GM21447 (cell line): ENCODE data around the gene MAP3K20.
"Not testable (repeated sequence)": the region's sequence is repeated elsewhere in the genome, so short reads cannot be mapped to it uniquely, and the experiment has no call there.

Source experiments
- ATAC-seq: cut with Tn5 transposase; IDR thresholded peaks from one replicate; pipeline ENCODE4 v1.9.1; 2021; ENCODE audit not compliant: unreplicated experiment

MAP3K20 gene

GRCh38 chr2:173153301-173153885 lies 77.7 kb downstream of the MAP3K20 start:
- ATAC-seq = no peak

- no peak for ATAC-seq
Measured at GRCh38 chr2:173157676-173158293, 82.1 kb downstream of the MAP3K20 start.

- ATAC-seq = no peak
Measured at GRCh38 chr2:173159791-173160463, 84.3 kb downstream of the MAP3K20 start.

- no peak for ATAC-seq
Measured at GRCh38 chr2:173160618-173161017, 85.0 kb downstream of the MAP3K20 start.

GRCh38 chr2:173161040-173161439 lies 85.4 kb downstream of the MAP3K20 start:
- no peak for ATAC-seq

GRCh38 chr2:173161507-173161906 lies 85.9 kb downstream of the MAP3K20 start:
- ATAC-seq = no peak

DNA sequence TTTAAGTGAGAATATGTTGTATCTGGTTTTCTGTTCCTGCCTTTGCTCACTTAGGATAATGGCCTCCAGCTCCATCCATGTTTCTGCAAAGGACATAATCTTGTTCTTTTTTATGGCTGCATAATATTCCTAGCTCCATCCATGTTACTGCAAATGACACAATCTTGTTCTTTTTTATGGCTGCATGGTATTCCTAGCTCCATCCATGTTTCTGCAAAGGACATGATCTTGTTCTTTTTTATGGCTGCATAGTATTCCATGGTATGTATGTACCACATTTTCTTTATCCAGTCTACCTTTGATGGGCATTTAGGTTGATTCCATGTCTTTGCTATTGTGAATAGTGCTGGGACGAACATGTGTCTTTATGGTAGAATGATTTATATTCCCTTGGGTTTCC lies 87.7 kb downstream of the MAP3K20 start:
- ATAC-seq = not testable (repeated sequence)

- no peak for ATAC-seq
Measured at GRCh38 chr2:173164396-173164795, 88.8 kb downstream of the MAP3K20 start.

DNA sequence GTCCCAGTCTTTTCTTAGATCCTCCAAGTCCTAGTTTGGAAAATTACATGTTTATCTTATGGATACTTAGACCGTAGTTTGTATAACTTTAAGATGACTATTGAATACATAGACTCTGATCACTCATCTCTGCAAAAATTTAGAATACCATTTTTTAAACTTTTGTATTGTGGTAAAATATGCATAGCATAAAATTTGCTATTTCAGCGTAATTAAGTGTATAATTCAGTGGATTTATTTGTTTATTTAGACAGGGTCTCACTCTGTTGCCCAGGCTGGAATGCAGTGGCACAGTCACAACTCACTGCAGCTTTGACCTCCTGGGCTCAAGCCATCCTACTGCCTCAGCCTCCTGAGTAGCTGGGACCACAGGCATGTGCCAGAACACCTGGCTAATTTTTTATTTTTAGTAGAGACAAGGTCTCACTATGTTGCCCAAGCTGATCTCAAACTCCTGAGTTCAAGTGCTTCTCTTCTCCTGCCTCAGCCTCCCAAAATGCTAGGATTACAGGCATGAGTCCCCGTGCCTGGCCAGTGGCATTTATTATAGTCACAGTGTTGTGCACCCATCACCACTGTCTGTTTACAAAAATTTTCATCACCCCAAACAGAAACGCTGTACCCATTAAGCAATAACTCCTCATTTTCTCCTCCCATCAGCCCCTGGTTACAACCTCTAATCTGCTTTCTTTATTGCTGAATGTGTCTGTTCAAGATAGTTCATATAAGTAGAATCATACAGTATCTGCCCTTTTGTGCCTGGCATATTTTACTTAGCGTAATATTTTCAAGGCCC lies 90.0 kb downstream of the MAP3K20 start:
- ATAC-seq = no peak

GRCh38 chr2:173171321-173171720 lies 95.7 kb downstream of the MAP3K20 start:
- ATAC-seq = no peak

- ATAC-seq = no peak
Measured at GRCh38 chr2:173171924-173172643, 96.4 kb downstream of the MAP3K20 start.

- not testable (repeated sequence) for ATAC-seq
Measured at GRCh38 chr2:173174339-173174738, 98.7 kb downstream of the MAP3K20 start.

GRCh38 chr2:173175222-173175621 lies 99.6 kb downstream of the MAP3K20 start:
- ATAC-seq = no peak

- ATAC-seq = no peak
Measured at GRCh38 chr2:173181982-173182381, 106.3 kb downstream of the MAP3K20 start.

DNA sequence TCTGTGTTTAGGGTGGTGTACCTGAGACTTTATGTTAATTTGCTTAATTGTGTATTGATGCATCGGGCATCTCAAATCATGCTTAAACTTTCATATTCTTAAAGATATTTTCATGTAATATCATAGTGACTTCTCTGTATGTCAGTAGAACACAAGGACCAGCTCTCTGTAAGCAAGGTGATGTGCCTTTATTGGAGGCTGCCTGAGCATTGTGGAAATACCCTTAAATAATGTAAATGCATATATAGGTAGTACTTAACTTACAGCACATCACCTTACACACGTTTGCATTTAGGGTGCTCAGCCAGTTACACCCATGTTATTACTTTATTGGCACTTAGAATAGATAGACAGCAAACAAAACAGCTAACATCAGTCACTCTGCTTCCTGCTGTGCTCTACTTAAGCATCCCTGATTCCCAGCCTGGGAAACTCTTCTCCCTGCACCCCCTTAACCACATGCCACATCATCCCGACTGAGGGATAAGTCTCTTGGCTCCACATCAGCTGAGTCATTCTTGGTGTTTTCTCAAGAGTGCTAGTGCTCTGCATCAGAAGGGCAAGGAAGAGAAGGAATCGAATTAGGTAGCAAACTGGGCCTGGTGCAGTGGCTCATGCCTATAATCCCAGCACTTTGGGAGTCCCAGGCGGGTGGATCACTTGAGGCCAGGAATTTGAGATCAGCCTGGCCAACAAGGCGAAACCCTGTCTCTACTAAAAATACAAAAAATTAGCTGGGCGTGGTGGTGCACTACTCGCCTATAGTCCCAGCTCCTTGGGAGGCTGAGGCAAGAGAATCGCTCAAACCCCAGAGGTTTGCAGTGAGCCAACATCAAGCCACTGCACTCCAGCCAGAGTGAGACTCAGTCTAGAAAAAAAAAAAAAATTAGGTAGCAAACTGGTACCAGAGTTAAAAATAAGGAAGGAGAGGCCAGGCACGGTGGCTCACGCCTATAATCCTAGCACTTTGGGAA lies 108.7 kb downstream of the MAP3K20 start:
- ATAC-seq = no peak

GRCh38 chr2:173185437-173185836 lies 109.8 kb downstream of the MAP3K20 start:
- no peak for ATAC-seq

- ATAC-seq = no peak
Measured at GRCh38 chr2:173187941-173188788, 112.5 kb downstream of the MAP3K20 start.

GRCh38 chr2:173191601-173192000 lies 116.0 kb downstream of the MAP3K20 start:
- no peak for ATAC-seq

- no peak for ATAC-seq
Measured at GRCh38 chr2:173192071-173192470, 116.4 kb downstream of the MAP3K20 start.
